Pancreas (tissue), 10 donors: ENCODE results near the gene CTXND1. TPM values are rescaled to one million over a fixed set of nuclear protein-coding genes. Genes with fewer than 3 reads are reported as not detected.
A peak's percentile ranks its signal among the peaks of the same experiment; 100 is the strongest.

ENCODE experiments used
- ATAC-seq, 4 donors: fragments of 200-7000 bp; cut with Tn5 transposase; one replicate each; pipeline versions ENCODE4 v1.8.0 to v1.9.1; 2020; ENCODE audit warnings: mild to moderate bottlenecking in 4 of 4, moderate library complexity in 4 of 4
- DNase-seq, 6 donors: peaks; one replicate each; pipeline ENCODE4 v3.0.0-alpha.2; 2020
- FAIRE-seq: peaks from 2 replicates; lab custom pipeline; 2012; peaks lifted over from hg19 to GRCh38; lab: Jason Lieb, UNC
- H3K27ac ChIP-seq, 4 donors: fragments of 200-600 bp; sonication (generic); 1 replicate in 3 of 4; 2 replicates in 1 of 4; pipeline versions ENCODE4 v1.5.0 to v1.8.0; 2020
- H3K27me3 ChIP-seq, 4 donors: fragments of 200-600 bp; one replicate each; pipeline ENCODE4 v1.8.0; 2021
- H3K36me3 ChIP-seq, 3 donors: fragments of 200-600 bp; sonication (generic) in 1 of 3; one replicate each; pipeline versions ENCODE4 v1.5.0 to v1.8.0; 2020 to 2021
- H3K4me1 ChIP-seq, 3 donors: fragments of 200-600 bp; one replicate each; pipeline ENCODE4 v1.8.0; 2021
- H3K4me3 ChIP-seq, 4 donors: fragments of 200-600 bp; sonication (generic) in 2 of 4; one replicate each; pipeline versions ENCODE4 v1.5.0 to v1.8.0; 2020 to 2021
- H3K9me3 ChIP-seq, 4 donors: fragments of 200-600 bp; one replicate each; pipeline ENCODE4 v1.8.0; 2021
- CTCF ChIP-seq, 4 donors: fragments of 200-600 bp; sonication (generic) in 3 of 4; IDR thresholded peaks; one replicate each; pipeline versions ENCODE4 v1.5.0 to v1.8.0; 2021; ENCODE audit warnings: antibody characterized with exemption in 4 of 4
- WGBS, 2 donors: extraction: QIAGEN DNeasy Blood & Tissue Kit; methylation state at CpG; one replicate each; pipeline ENCODE4 v1.1.7; 2013; 5-methylcytosine and 5-hydroxymethylcytosine counted together
- intact Hi-C, 3 donors: fragments of 100-400 bp; cut with DNase I; formaldehyde crosslinking; loops; one replicate each; pipeline versions ENCODE4 v1.11.1 to v1.14.2; 2022
- polyA plus RNA-seq, 2 donors: library from polyadenylated mRNA; stranded (reverse); fragments of 200-250 nt; gene quantifications; one replicate each; pipeline ENCODE4 v1.2.3, GENCODE V29; 2013
- total RNA-seq, 6 donors: library from RNA; stranded (reverse); fragmentation: NEBNext Ultra II Directional in 4 of 6; extraction: Animal tissue kit (Norgen Biotek cat#: 25700) in 4 of 6; gene quantifications; one replicate each; pipeline versions ENCODE4 v1.2.1 to v1.2.4, GENCODE V29; 2021 to 2023
- donor health status: healthy with polysubstance abuse.
- donor health status: DM: no; HTN: no; CAD: no; lungs with moderate emphysema.
- donor health status: DM: no; HTN: no; CAD: no.
- donor health status: control.
- donor health status: control.
- donor health status: Bipolar disorder and iron deficiency.
- donor health status: DM: yes; HTN: yes; CAD: no.
- donor health status: DM: no; HTN: no; CAD: no.
- donor health status: DM: no; HTN: no; CAD: no.
- donor health status: DM: yes; HTN: yes; CAD: no.

Gene CTXND1
- total and polyA plus RNA-seq, 8 donors, result 0.37 to 1.4 (median 0.61) TPM

- Histone ChIP-seq H3K4me3 (no peak overlapping the region), H3K36me3 (no peaks in the 10 kb centered on the region), H3K9me3 (no peaks in the 10 kb centered on the region), H3K27me3 (no peaks in the 10 kb centered on the region), H3K4me1 (peaks cover 0 to 13% (median 10%) of the 10 kb centered on the region in 3 donors), H3K27ac (peak overlapping the region in 2 of 4 donors; percentile 30 to 46)
- intact Hi-C loops, result no loop called here
- DNase-seq (no peak), ATAC-seq (peak in 3 of 4 donors; percentile 43 to 63 (median 56)), FAIRE-seq (no peak)
- WGBS, 2 donors, result 33 to 40% methylated on average over 7 of the region's 7 CpGs
- TF ChIP-seq CTCF (IDR thresholded peaks at IDR 0.05), result no peak
These were observed 5.6 kb downstream of the CTXND1 start for GRCh38 chr15:80246425-80246894.

GRCh38 chr15:80242802-80243201 lies 9.2 kb downstream of the CTXND1 start:
- Histone ChIP-seq H3K27me3 (no peaks in the 10 kb centered on the region), H3K4me3 (no peak overlapping the region), H3K27ac (no peak overlapping the region), H3K4me1 (no peaks in the 10 kb centered on the region), H3K36me3 (no peaks in the 10 kb centered on the region), H3K9me3 (no peaks in the 10 kb centered on the region)
- FAIRE-seq, result no peak
- peak in 3 of 4 donors; percentile 11 to 40 (median 18) for ATAC-seq
- WGBS, 2 donors, result 31 to 39% methylated on average over 3 of the region's 3 CpGs
- intact Hi-C loops, result no loop called here
- no peak for DNase-seq
- no peak for TF ChIP-seq CTCF (IDR thresholded peaks at IDR 0.05)

GRCh38 chr15:80242132-80242769 lies 9.8 kb downstream of the CTXND1 start:
- Histone ChIP-seq H3K4me3 (no peak overlapping the region), H3K36me3 (no peaks in the 10 kb centered on the region), H3K27ac (no peak overlapping the region), H3K9me3 (no peaks in the 10 kb centered on the region), H3K4me1 (no peaks in the 10 kb centered on the region), H3K27me3 (no peaks in the 10 kb centered on the region)
- FAIRE-seq (no peak), ATAC-seq (peak; percentile 36 to 76 (median 62)), DNase-seq (peak in 2 of 6 donors; percentile 42 to 59)
- WGBS, 2 donors, result 43 to 44% methylated on average over 11 of the region's 11 CpGs
- intact Hi-C loops, result no loop called here
- peak; percentile 10 to 44 (median 21) for TF ChIP-seq CTCF (IDR thresholded peaks at IDR 0.05)

- WGBS, 2 donors, result 53 to 65% methylated on average over 5 of the region's 5 CpGs
- H3K9me3 ChIP-seq, result no peaks in the 10 kb centered on the region
- no peak for TF ChIP-seq CTCF (IDR thresholded peaks at IDR 0.05)
- no peaks in the 10 kb centered on the region for H3K4me1 ChIP-seq
- no peaks in the 10 kb centered on the region for H3K36me3 ChIP-seq
- no peak for ATAC-seq
- FAIRE-seq, result no peak
- no peaks in the 10 kb centered on the region for H3K27me3 ChIP-seq
- intact Hi-C loops, result no loop called here
- H3K4me3 ChIP-seq, result no peak overlapping the region
- no peak for DNase-seq
- no peak overlapping the region for H3K27ac ChIP-seq
These were observed 10.5 kb downstream of the CTXND1 start for GRCh38 chr15:80241508-80241907.

GRCh38 chr15:80240276-80240675 lies 11.7 kb downstream of the CTXND1 start:
- H3K36me3 ChIP-seq, result no peaks in the 10 kb centered on the region
- WGBS, 2 donors, result 60 to 77% methylated on average over 4 of the region's 4 CpGs
- no peak overlapping the region for H3K4me3 ChIP-seq
- no peak for TF ChIP-seq CTCF (IDR thresholded peaks at IDR 0.05)
- no peak overlapping the region for H3K27ac ChIP-seq
- H3K27me3 ChIP-seq, result no peaks in the 10 kb centered on the region
- H3K4me1 ChIP-seq, result no peaks in the 10 kb centered on the region
- intact Hi-C loops, result no loop called here
- H3K9me3 ChIP-seq, result no peaks in the 10 kb centered on the region
- FAIRE-seq, result no peak
- DNase-seq, result no peak
- no peak for ATAC-seq
